ENCODE measurements around the gene PSMD2.
"Not testable (repeated sequence)": the region's sequence is repeated elsewhere in the genome, so short reads cannot be mapped to it uniquely, and the experiment has no call there.

PSMD2 gene

GRCh38 chr3:184298759-184299487, at the start of gene PSMD2:
TSS of gene PSMD2 (plus strand) at chr3:184299241. CDS start at chr3:184299267, 26 bp downstream.
- peak; percentile 98 for DNase-seq (ENCODE audit: extremely low read depth in 1 of 2, low read depth in 1 of 2)

GRCh38 chr3:184249412-184250166, 49.5 kb upstream of the PSMD2 start, which contains the start of gene EEF1AKMT4:
TSS of gene EEF1AKMT4 (plus strand) at chr3:184249672. CDS start at chr3:184249695, 23 bp downstream.
- DNase-seq (ENCODE audit: extremely low read depth in 1 of 2, low read depth in 1 of 2): peak; percentile 93 to 98

GRCh38 chr3:184250167-184250828, 48.7 kb upstream of the PSMD2 start:
- DNase-seq (ENCODE audit: extremely low read depth in 1 of 2, low read depth in 1 of 2): peak; percentile 67 to 89

GRCh38 chr3:184255291-184256039, 43.6 kb upstream of the PSMD2 start:
- no peak for DNase-seq (ENCODE audit: extremely low read depth in 1 of 2, low read depth in 1 of 2)

GRCh38 chr3:184257083-184257915, 41.7 kb upstream of the PSMD2 start:
- DNase-seq (ENCODE audit: extremely low read depth in 1 of 2, low read depth in 1 of 2): no peak

- DNase-seq (ENCODE audit: extremely low read depth in 1 of 2, low read depth in 1 of 2): no peak
Observed at GRCh38 chr3:184258926-184259325, 40.1 kb upstream of the PSMD2 start.

GRCh38 chr3:184259396-184259877, 39.6 kb upstream of the PSMD2 start:
- no peak for DNase-seq (ENCODE audit: extremely low read depth in 1 of 2, low read depth in 1 of 2)

- DNase-seq (ENCODE audit: extremely low read depth in 1 of 2, low read depth in 1 of 2): no peak
Observed at GRCh38 chr3:184259878-184260723, 38.9 kb upstream of the PSMD2 start.

- DNase-seq (ENCODE audit: extremely low read depth in 1 of 2, low read depth in 1 of 2): no peak
Observed at GRCh38 chr3:184260724-184261269, 38.2 kb upstream of the PSMD2 start.

- no peak for DNase-seq (ENCODE audit: extremely low read depth in 1 of 2, low read depth in 1 of 2)
Observed at GRCh38 chr3:184261270-184261853, 37.7 kb upstream of the PSMD2 start, which contains the start of gene CAMK2N2. TSS of gene CAMK2N2 (minus strand) at chr3:184261553. CDS start at chr3:184261285, 268 bp downstream.

- DNase-seq (ENCODE audit: extremely low read depth in 1 of 2, low read depth in 1 of 2): no peak
Observed at GRCh38 chr3:184261854-184262763, 36.9 kb upstream of the PSMD2 start.

GRCh38 chr3:184262764-184263179, 36.3 kb upstream of the PSMD2 start:
- DNase-seq (ENCODE audit: extremely low read depth in 1 of 2, low read depth in 1 of 2): no peak

GRCh38 chr3:184267249-184267648, 31.8 kb upstream of the PSMD2 start:
- DNase-seq (ENCODE audit: extremely low read depth in 1 of 2, low read depth in 1 of 2): not testable (repeated sequence)

- DNase-seq (ENCODE audit: extremely low read depth in 1 of 2, low read depth in 1 of 2): no peak
Observed at GRCh38 chr3:184272269-184272668, 26.8 kb upstream of the PSMD2 start.

GRCh38 chr3:184275381-184275701, 23.7 kb upstream of the PSMD2 start:
- no peak for DNase-seq (ENCODE audit: extremely low read depth in 1 of 2, low read depth in 1 of 2)

- no peak for DNase-seq (ENCODE audit: extremely low read depth in 1 of 2, low read depth in 1 of 2)
Observed at GRCh38 chr3:184275961-184276910, 22.8 kb upstream of the PSMD2 start, which contains the start of gene ECE2. TSS of gene ECE2 (plus strand) at chr3:184276022. CDS start at chr3:184276154, 132 bp downstream.
